Measurements from ENCODE around the gene ADRA2C.

The ADRA2C gene

DNA sequence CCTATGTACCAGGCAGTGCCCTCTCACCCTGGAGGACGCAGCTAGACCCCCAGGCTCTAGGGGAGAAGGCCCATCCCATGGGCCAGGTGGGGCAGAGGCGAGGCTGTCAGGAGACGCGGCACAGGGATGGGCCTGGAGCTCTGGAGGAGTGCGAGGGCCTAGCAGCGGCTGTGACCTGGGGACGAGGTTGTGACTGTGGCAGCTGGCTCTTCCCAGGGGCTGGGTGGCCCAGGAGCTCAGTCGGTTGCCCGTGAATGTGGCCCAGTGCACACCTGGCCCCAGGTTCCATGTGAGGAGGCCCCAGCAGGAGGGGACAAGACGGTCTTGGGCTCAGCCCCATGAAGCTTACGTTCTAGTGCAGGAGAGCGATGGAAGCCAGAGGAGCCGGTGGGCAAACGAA is 31.0 kb upstream of the ADRA2C start:
- DNase-seq: no peak

DNA sequence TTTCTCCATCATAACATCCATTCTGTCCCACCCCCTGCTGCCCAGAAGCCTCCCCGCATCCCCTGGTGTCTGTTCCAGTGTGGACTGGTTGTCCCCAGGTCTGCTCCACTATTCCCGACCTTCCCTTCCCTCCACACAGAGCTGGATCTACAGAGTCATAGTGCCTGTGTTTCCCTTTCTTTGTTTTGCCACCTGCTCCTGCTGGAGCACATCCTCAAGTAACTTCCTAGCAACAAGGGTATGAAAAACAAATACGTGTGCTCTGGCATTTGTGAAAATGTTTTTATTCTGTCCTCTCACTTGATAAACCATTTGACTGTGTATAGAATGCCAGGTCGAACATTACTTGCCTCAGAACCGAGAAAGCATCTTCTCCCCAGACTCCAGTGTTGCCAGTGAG is 29.9 kb upstream of the ADRA2C start:
- DNase-seq: no peak

DNA sequence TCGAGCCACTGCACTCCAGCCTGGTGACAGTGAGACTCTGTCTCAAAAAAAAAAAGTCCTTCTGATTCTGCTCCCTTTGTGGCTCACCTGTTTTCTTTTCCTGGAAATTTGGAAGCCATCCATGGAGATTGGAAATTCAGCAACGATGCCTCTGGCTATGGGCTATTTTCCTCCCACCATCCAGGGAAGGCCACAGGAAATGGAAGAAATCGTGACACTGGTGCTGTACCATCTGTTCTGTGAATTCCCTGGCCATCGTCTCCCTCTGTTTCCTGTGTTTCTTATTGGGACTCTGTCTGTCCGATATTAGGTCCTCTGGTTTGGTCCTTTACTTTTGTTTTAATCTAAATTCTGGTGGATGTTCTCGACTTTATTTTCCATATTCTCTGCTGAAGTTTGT is 29.4 kb upstream of the ADRA2C start:
- no peak for DNase-seq

DNA sequence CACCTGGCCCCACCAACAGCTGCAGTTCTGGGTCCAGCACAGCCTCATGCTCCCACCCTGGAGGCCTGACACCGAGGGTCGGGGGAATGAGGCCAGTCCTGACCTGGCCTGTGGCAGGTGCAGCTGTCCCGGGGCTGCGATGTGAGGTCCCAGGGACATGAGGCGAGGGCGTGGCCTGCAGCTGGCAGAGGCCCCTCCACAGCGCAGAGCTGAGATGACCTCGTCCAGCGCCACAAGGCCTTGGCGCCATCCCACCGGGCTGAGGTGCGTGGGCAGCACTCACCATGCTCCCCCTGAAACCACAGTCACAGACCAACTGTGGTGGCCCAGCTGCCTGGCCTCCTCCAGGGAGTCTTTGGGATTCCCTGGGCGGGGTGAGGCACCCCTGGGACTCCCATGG is 26.6 kb upstream of the ADRA2C start:
- DNase-seq: no peak

DNA sequence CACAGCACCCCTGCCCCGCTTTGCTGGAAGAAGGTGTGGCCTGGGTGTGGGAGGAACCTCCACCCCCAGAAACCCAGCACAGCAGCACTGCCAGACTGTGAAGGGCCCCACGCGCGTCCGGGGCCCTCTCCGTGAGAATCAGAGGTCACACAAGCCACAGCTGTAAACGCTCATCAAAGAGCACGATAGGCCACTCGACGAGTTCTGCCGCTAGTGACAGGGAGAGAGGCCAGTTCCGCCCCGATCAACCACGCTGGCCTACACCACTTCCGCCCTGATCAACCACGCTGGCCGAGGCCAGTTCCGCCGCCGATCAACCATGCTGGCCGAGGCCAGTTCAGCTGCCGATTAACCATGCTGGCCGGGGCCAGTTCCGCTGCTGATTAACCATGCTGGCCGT is 25.9 kb upstream of the ADRA2C start:
- no peak for DNase-seq

DNA sequence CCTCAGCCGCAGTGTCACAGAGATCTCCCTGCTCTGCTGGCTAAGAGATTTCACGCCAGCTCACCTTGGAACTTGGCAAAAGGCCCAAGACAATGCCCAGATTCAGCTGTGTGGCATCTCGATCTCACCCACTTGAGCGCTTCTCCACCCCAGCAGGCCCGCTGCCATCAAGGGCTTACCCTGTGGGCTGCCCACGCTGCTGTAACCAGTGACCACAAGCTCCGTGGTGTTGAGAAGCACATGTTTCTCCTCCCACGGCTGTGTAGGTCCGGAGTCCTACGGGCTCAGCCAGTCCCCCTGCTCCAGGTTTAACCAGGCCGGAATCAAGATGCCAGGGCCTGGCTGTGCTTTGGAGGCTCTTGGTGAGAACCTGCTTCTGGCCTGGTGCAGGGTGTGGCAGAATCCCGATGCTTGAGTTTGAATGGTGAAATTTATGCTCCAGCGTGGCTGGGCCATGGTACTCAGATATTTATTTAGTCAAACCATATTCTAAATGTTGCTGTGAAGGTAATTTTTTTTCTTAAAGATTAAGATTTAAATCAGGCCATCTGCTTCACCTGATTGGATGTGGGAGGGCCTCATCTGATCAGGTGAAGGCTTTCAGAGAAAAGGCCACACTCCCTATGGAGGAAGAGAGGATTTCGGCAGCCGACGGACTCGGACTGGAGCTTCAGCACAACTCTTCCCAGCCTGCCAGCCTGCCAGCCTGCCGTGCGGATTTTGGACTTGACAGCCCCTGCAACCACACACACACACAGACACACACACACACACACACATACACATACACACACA is 24.8 kb upstream of the ADRA2C start:
- no peak for DNase-seq

DNA sequence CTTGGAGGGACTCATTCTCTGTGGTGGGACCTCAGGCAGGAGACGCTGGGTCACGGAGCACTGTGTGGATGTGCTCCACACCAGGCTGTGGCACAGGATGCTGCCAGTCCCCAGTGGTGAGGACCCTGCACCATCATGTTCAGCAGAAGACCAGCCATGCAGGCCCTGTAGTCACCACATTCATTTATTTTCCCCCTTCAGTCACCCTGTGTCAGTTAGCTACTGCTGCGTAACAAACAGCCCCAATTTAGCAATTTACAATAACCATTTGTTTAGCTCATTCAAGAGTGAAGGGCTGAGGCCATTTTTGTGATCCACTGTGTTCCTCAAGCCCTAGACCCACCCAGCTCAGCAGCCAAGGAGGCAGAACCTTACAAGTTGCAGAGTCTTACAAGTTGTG is 23.6 kb upstream of the ADRA2C start:
- DNase-seq: no peak

DNA sequence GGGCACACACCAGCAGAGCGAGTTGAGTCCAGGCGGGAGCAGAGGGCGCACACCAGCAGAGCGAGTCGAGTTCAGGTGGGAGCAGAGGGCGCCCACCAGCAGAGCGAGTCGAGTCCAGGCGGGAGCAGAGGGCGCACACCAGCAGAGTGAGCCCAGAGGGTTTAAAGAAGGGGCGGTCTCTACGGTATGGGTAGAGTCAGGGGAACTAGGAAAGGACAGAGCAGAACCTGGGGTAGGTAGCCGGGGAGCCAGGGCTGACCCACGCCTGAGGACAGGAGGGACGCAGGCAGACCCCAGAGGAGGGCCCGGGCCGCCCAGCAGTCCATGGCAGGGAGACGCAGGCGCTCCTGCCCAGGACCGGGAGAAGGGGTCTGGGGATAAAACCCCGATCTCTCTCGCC is 22.0 kb upstream of the ADRA2C start:
- DNase-seq: no peak

DNA sequence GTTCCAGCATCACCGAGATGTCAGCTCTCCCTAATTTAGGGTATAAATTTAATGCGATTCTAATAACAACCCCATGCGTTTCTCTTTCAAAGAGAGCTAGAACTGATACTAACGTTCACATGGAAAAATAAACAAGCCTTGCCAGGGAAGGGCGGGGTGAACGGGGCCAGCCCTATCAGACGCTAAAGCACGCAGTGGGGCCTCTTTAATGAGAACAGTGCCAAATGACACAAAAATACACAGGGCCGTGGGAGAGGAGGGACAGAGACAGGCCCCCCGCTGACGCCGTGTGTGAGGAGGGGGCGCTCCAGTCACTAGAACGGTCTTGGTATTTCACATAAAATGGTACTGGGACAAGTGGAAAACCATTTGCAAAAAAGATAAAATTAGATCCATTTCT is 21.3 kb upstream of the ADRA2C start:
- no peak for DNase-seq

DNA sequence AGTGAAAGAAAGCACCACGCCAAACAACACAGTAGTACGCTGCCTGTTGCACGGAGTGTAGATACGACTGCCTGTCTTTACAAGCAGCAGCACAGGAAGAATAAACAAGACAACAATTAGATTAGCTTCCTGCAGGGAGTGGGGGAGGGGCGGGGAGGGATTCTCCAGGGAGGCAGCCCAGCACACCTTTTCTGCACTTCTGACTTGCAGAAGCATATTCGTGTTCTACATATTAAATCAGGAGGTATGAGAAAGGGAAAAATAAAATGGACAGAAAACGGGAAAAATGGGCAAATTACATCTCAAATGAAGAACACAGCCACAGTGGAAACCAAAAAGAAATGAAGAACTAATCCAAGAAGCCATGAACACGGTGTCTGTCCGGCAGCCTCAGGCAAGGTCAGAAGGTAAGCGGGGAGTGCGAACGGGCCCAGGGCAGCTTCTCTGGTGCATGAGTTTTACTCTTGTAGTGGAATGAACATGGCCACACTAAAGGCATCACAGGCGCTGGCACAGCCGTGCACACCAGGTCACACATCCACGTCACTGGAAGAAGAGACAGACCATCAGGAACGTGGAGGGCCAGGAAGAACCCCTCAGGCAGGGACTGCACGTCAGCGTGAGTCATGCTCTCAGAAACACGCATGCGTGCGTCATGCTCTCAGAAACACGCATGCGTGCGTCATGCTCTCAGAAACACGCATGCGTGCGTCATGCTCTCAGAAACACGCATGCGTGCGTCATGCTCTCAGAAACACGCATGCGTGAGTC is 20.1 kb upstream of the ADRA2C start:
- DNase-seq: no peak

DNA sequence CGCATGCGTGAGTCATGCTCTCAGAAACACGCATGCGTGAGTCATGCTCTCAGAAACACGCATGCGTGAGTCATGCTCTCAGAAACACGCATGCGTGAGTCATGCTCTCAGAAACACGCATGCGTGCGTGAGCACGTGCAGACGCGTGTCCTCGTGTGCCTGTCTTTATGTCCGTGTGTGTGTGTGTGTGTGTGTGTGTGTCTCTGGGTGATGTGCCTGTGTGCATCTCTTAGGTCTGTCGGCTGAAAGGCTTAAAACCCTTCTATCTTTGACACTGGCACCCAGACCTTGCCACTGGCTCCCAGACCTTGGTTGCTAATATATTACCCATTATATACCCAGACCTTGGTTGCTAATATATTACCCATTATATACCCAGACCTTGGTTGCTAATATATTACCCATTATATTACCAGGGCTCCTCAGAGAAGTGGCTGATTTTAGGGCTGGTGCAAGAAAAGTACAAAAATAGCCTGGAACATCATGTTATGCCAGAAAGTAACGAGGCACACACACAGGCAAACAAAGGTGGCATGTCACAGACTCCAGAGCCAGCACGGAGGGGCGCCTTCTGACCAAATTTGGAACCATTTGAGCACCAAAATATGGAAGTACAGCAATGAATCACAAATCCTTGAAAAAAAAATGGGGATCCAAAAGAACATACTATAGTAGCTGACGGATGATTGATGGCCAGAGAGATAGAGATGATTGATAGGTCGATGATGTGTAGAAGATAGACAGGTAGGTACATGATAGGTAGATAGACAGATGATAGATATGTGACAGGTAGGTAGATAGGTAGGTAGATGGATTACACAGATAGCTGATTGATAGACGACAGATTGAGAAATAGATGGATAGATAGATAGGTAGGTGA is 19.2 kb upstream of the ADRA2C start:
- no peak for DNase-seq

DNA sequence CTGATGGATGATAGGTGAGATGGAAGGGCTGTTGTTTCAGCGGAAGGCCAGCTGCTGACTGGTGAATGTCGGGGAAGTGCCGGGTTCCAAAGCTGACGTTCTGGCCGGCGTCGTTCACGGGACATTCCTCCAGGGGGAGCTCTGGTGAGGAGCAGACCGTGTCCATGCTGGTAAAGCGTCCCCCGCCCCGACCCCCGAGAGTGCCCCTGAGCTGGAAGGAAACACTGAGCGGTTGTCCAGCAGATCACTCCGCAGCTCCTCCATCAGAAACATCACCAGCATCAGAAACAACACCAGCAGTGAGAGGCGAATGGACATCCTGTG is 18.6 kb upstream of the ADRA2C start:
- DNase-seq: no peak

DNA sequence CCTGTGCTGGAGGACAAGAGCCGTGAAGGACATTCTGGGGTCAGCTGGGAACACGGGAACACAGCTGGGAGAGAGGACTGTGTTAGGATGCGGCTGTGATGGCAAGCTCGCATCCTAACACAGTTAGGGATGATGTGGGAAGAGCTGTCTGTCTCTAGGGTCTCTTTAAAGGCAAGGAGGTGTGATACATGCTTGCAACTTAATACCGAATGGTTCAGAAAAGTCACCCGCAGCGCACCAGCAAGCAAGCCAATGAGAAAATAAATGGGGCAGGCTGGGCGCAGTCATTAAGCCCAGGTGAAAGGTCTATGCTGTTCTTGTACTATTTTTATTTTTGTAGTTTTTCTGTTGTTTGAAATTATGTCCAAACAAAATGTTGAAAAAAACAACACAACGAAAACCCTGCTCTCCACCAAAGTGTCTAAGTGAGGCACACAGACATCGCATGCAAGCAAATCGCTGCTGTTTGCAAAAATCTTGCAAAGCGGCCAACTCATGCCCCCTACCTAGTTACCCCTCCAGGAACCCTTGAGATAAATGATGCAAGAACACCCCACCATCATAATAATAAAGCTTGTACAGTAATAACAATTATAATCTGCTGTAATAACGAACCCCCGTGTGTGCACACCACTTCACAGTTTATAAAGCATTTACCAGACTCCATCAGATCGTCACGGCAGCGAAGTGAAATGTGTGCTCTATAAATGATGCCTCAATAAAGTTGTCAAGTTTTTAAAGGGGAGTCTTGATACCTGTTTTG is 17.9 kb upstream of the ADRA2C start:
- no peak for DNase-seq

DNA sequence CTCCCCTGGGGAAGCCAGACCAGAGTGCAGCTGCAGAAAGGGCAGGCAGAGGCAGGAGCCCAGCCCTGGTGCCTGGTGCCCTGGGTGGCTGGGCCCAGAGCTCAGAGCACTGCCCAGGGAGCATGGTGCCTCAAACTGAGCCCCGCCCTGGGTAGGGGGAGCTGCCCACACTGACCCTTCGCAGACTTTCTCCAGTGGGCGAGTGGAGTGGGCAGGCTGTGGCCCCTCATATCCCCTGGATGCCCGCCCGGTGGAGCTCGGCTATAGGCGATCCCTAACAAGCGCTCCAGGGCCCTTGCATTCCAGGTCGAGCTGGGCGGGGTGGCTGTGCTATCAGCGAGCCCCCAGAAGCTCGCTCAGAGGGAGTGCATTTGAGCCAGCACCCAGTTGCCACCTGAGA is 17.1 kb upstream of the ADRA2C start:
- no peak for DNase-seq

DNA sequence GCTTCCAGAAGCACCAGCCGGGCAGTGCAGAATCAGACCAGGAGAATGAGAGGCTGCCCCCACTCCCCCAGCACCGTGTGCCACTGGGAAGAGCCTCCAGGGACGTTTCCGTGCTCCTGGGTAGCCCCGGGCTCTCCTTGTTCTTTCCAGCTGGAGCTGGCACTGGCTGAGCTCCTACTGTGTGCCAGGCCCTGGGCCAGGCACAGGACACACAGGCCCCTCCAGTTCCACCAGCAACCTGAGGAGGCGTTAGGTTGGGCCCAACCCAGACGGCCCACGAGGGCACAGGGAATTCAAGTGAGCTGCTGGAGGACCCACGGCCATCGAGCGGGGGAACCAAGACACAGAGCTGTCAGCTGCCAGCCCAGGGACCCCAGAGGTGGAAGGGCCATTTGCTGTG is 15.9 kb upstream of the ADRA2C start:
- no peak for DNase-seq

DNA sequence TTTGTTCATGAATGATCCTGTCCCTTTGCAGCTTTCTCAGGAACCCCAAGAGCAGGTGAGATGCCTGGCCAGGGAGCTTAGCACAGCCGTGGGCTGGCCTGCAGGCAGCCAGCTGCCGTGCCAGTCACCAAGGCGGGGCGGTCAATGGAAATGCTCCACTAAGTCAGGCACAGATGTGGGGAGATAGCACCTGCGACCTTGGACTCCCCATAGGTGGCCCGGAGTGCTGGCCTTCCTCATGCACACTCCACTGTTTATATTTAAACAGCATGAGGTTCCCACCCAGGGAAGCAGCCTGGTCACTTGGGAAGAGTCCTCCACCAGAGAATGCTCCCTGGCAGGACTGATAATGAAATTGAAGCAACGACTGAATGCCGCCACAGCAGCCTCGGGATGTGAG is 14.2 kb upstream of the ADRA2C start:
- DNase-seq: no peak

DNA sequence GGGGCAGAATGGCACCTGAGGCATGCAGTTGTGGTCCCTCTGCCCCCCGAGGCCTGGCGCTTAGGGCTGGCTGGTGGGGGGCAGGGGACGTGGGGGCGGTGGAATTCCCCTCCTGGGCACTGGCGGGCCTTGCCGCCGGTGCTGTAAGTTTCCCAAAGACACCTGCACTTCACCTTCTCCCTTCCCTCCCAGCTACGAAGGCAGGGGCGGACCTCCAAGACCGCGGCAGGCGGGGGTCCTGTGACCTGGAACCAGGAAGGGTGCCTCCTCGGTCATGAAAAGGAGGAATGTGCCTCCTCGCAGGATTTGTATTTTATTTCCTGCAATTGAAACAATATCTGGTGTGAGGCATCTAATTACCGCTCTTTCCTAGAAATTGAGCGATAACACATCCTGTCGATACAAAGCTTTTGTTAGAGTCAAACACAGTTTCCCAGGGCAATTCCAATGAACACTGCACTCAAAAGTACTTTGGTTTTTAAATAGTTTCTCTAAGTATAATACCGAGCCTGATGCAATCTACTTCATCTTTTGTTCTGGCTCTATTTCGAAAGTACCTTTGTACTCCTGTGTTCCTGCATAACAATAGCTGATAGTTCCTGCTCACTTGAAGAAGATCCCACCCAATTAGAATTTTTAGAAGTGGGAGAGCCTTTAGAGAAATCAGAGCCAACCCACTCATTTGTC is 12.3 kb upstream of the ADRA2C start:
- DNase-seq: no peak

DNA sequence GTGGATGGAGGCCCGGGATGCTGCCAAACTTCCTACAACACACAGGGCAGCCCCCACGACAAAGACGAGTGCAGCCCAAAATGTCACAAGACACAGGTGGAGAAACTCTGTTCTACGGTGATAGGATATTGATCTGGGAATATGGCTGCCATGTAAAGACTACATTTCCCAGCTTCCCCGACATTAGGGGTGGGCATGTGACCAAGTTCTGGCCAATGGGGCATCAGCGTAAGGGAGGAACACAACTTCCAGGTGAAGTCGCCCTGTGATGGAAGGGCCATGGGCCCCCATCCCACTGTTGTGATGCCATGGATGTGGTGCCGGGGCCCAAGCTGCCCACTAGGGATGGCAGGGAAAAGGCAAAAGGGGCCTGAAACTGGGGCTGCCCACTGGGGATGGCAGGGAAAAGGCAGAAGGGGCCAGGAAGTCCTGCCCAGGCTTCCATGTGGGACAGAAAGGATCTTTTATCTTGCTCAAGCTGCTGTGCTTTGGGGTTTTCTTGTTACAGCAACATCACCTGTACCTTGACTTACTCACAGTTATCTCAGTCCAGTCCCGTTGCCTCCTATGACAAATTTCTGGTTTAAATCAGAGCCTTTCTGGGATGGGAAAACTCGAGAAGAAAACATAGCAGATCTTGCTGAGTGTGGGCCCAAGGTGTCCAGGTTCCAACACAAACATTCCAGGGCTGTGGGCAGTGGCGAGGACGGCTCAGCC is 9.7 kb upstream of the ADRA2C start:
- no peak for DNase-seq

DNA sequence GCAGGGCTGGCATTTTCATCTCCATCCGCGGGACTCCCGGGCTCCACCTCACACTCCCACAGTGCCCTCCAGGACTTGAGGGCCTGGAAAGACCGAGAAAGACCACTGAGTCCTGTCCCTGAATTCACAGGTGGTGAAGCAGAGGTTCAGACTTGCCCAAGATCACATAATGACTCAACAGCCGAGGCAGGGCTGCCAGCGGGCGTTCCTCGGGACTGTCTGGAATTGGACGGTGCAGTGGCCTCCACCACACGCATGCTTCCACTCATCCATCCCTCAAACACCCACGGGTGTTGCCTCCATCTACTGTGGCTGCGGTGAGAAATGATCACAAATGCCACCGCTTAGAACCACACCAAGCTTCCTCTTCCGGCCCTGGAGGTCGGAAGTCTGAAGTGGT is 6.9 kb upstream of the ADRA2C start:
- no peak for DNase-seq

DNA sequence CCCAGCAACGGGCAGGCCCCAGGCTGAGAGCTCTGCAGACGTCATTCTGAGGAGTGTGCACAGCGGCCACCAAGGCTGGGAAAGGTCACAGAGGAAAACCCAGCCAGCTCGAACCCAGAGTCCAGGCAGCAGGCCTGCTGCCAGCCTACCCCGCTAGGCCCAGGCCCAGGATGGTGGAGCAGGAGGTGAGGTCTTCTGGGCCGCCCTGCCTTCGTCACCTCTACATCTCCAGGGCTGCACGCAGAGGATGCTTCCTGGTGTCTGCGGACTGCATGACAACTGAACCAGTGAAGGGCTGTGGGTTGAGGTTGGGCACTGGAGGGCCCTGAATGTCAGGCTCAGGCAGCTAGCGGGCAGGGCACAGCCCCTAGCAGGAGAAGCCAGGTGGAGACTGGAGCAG is 5.8 kb upstream of the ADRA2C start:
- no peak for DNase-seq

DNA sequence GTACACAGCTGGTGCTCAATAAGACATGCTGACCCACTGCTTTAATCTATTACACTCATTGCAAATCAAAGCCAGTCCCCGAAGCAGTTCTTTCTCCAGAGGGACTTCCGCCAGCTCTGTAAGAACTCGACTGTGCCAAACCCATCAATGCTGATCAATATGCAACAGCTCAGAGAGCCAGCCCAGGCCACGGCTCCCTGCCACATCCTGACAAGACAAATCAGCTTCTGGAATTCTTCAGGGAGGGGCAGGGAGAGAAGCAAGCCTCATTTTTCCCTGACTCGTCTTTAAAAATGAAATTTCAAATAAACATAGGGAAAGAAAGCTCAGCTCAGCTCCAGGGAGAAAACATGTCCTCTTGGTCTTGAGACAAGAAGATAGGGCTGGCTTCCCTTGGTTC is 5.3 kb upstream of the ADRA2C start:
- no peak for DNase-seq

DNA sequence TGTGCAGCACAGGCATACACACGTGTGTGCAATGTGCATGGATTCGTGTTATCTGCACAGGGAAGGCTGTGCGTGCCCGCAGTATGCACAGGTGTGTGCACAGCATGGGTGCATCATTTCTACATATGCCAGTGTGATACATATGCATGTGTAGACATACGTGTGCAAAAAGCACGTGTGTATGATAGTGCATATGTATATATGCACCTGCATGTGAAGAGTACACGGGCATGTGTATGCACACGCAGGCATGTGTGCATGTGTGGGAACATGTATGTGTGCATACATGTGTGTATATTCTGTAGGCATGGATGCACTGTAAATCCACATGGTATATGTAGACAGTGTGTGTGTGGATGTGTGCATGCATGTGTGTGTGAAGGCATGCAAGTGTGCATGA is 3.9 kb upstream of the ADRA2C start:
- DNase-seq: no peak
